Measurements from ENCODE around the gene PTPRJ. TPM values are rescaled to one million over a fixed set of nuclear protein-coding genes. Genes with fewer than 3 reads are reported as not detected.
A peak's percentile ranks its signal among the peaks of the same experiment; 100 is the strongest.

Gene PTPRJ
- total RNA-seq, 1 donor from 2014 or later: 40.0 TPM

- no peaks in the 10 kb centered on the region for H3K9me3 ChIP-seq
- H3K4me1 ChIP-seq: peaks cover 34% of the 10 kb centered on the region
- DNase-seq (no peak), ATAC-seq (no peak)
- H3K27ac ChIP-seq: no peak overlapping the region
- intact Hi-C loops (cut with DNase I): no loop called here
- H3K36me3 ChIP-seq: no peaks in the 10 kb centered on the region
- no peak overlapping the region for H3K4me3 ChIP-seq
- no peak for TF ChIP-seq CTCF (IDR thresholded peaks at IDR 0.05)
- no peaks in the 10 kb centered on the region for H3K27me3 ChIP-seq (ENCODE audit: low read depth)
These were observed 125.8 kb downstream of the PTPRJ start for GRCh38 chr11:48106166-48106565.

GRCh38 chr11:48107188-48107704 is 126.9 kb downstream of the PTPRJ start:
- no peaks in the 10 kb centered on the region for H3K27me3 ChIP-seq (ENCODE audit: low read depth)
- no peak overlapping the region for H3K27ac ChIP-seq
- intact Hi-C loops (cut with DNase I): no loop called here
- no peaks in the 10 kb centered on the region for H3K36me3 ChIP-seq
- no peak for TF ChIP-seq CTCF (IDR thresholded peaks at IDR 0.05)
- peaks cover 34% of the 10 kb centered on the region for H3K4me1 ChIP-seq
- no peaks in the 10 kb centered on the region for H3K9me3 ChIP-seq
- ATAC-seq: peak in 1 of 2 donors; percentile 11
- H3K4me3 ChIP-seq: no peak overlapping the region
- no peak for DNase-seq

GRCh38 chr11:48108231-48109045 is 128.1 kb downstream of the PTPRJ start:
- Histone ChIP-seq H3K4me1 (peaks cover 30% of the 10 kb centered on the region), H3K4me3 (no peak overlapping the region), H3K27me3 (ENCODE audit: low read depth) (no peaks in the 10 kb centered on the region), H3K36me3 (peaks cover 6% of the 10 kb centered on the region), H3K9me3 (no peaks in the 10 kb centered on the region), H3K27ac (no peak overlapping the region)
- intact Hi-C loops (cut with DNase I): no loop called here
- ATAC-seq (no peak), DNase-seq (no peak)
- TF ChIP-seq CTCF (IDR thresholded peaks at IDR 0.05): no peak

GRCh38 chr11:48109046-48109666 is 128.8 kb downstream of the PTPRJ start:
- no peak for DNase-seq
- Histone ChIP-seq H3K4me3 (peak overlapping the region; percentile 35), H3K36me3 (peaks cover 6% of the 10 kb centered on the region), H3K4me1 (peaks cover 30% of the 10 kb centered on the region), H3K9me3 (no peaks in the 10 kb centered on the region), H3K27ac (no peak overlapping the region), H3K27me3 (ENCODE audit: low read depth) (no peaks in the 10 kb centered on the region)
- TF ChIP-seq CTCF (IDR thresholded peaks at IDR 0.05): peak; percentile 39
- intact Hi-C loops (cut with DNase I): no loop called here
- ATAC-seq: peak; percentile 44 to 78

- Histone ChIP-seq H3K27me3 (ENCODE audit: low read depth) (no peaks in the 10 kb centered on the region), H3K4me1 (peaks cover 30% of the 10 kb centered on the region), H3K27ac (no peak overlapping the region), H3K4me3 (no peak overlapping the region), H3K9me3 (peaks cover 11% of the 10 kb centered on the region), H3K36me3 (peaks cover 6% of the 10 kb centered on the region)
- DNase-seq: no peak
- TF ChIP-seq CTCF (IDR thresholded peaks at IDR 0.05): no peak
- ATAC-seq: no peak
- intact Hi-C loops (cut with DNase I): loop anchor here (10.0 kb wide), 1 partner anchor 176 kb away; no protein-coding TSS in a partner anchor
These were observed 130.1 kb downstream of the PTPRJ start for GRCh38 chr11:48110509-48110766.
